HG02759 (cell line): Measurements from ENCODE around the gene LDOC1.
"Not testable (repeated sequence)": the region's sequence is repeated elsewhere in the genome, so short reads cannot be mapped to it uniquely, and the experiment has no call there.

Source experiments
- ATAC-seq: cut with Tn5 transposase; IDR thresholded peaks from one replicate; pipeline ENCODE4 v1.9.1; 2021; ENCODE audit warnings: mild to moderate bottlenecking, moderate library complexity; ENCODE audit not compliant: unreplicated experiment

LDOC1 gene

DNA sequence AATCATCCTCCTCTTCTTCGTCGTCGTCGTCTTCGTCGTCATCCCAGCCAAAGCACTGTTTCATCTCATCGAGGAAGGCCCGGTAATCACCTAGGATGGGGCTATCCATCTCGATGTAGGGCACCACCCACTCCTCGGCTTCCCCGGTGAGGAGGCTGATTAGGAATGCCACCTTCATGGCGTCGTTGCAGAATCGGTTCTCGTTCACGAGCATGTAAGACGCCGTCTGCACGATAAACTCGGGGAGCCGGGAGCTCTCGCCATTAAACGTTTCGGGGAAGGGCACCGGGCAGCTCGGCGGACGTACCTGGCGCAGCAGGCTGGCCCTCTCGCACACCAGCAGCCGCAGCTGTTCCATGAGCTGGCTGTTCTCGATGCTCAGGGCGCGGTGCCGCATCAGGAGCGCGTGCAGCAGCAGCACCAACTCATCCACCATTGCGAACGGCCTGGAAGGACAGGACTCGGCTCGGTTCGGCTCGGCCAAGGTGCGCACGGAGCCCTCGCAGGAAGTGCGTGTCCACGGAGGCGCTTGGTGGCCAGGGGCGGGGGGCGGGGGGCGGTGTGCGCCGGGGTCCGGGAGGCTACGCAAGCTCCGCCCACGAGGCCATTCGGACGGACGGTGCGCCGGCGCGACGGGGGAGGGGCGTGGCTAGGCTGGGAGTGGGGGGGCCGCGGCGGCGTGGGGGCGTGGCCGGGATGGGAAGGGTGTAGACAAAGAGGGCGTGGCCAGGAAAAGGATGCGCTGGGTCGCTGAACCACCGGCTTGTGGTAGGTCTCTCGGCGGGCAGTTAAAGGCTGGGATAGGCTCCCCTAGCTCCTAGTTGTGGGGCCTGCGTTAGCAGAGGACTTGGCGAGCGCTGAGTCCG, at the start of gene LDOC1:
Gene LDOC1 (minus strand): TSS at position 544 of the 866 bp plus-strand sequence. CDS start 108 bp downstream, at position 436.
- no peak for ATAC-seq

DNA sequence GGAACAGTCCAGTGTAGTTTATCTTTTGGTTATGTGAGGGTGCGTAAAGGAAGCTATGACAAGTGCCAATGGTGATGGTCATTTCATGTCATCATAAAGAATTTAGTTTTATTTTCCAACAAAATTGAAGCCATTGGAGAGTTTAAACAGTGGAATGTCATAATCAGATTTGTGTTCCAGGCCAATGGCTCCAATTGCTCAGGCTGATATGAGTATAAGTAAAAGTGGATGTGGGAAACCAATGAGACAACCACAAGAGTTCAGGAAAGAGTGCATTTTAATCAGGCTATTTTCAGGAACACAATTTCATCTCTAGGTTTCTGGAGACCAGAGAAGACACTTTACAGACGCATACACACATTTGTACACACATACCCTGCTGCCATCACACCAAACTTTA, 44.7 kb upstream of the LDOC1 start:
- no peak for ATAC-seq

DNA sequence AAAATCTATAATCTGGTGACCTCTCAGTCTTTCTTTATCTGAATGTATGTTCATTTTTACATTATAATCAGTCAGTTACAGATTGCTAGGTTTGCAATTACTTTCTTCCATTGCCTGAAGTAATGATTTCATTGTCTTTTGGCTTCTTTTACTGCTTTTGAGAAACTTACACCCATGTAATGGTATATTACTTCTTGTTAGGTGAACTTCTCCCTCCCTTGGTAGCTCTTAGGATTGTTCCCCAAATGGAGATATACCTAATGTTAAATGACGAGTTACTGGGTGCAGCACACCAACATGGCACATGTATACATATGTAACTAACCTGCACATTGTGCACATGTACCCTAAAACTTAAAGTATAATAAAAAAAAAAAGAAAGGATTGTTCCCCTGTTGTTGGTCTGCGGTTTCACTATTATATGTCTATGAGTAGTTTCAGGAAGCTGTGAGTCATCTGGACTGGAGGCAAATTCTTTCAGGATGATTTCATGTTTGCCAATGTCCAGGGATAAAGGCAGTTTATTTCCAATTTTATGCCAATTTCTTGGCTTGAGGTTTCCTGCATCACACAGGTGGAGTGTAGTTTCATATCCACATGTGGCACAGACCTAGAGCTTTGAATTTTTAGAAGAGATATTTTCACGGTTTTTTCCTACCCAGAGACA, 43.5 kb upstream of the LDOC1 start:
- no peak for ATAC-seq

DNA sequence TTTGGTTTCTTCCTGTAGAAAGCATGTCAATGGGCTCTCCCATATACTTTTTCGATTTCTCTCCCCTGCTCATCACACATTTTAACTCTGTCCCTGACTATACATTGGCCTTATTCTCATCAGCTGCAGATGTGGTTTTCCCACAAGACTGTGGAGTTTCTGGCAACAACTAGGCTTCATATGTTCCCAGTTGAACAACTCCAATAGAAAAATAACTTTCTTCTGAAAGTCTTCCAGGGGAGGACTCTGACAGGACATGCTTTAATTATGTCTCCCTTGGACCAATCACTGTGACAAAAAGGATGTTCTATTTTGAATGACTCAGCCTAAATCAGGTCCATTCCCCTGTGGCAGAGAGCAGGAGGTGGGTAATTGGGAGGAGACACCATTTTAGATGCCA, 37.3 kb upstream of the LDOC1 start:
- no peak for ATAC-seq

DNA sequence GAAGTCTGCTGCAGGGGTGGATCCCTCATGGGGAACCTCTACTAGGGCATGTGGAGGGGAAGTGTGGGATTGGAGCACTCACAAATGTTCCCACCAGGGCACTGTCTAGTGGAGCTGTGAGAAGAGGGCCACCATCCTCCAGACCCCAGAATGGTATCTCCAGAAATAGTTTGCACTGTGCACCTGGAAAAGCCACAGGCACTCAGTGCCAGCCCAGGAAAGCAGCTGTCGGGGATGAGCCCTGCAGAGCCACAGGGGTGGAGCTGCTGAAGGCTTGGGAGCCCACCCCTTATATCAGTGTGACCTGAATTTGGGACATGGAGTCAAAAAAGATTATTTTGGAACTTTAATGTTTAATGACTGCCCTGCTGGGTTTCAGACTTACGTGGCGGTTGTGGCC, 25.0 kb upstream of the LDOC1 start:
- ATAC-seq = no peak

DNA sequence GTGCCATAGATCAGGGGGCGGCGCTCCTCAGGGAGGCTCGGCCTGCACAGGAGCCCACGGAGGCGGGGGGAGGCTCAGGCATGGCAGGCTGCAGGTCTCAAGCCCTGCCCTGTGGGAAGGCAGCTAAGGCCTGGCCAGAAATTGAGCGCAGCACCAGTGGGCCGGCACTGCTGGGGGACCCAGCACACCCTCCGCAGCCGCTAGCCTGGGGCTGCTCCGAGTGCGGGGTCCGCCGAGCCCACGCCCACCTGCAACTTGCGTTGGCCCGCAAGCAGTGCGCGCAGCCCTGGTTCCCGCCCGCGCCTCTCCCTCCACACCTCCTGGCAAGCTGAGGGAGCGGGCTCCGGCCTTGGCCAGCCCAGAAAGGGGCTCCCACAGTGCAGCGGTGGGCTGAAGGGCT, 11.6 kb upstream of the LDOC1 start:
- not testable (repeated sequence) for ATAC-seq

DNA sequence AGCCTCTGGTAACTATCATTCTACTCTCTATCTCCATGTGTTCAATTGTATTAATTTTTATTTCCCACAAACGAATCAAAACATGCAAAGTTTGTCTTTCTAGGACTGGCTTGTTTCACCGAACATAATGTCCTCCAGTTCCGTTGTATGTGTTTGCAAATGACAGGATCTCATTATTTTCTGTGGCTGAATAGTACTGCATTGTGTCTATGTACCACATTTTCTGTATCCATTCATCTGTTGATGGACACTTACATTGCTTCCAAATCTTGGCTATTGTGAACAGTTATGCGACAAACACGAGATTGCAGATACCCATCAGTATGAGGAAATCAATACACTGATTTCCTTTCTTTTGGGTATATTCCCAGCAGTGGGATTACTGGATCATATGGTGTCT, 8.4 kb upstream of the LDOC1 start:
- no peak for ATAC-seq

DNA sequence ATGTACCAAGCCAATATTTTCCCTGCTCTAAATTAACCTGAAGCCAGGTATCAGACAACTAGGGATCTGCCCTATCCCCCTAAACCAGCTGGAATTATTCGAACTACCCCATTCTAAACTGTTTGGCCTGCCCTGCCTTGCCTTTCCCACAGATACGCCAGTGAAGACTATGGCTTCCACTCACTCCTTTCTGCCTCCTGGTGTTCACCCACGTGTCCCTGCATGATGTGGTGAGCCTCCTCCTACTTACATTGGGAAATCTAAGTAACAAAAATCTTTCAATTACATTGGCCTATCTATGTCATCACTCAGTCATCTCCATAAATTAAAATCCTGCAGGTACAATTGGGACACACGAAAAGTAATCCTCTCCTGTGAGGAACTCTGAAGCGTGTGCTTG, 6.1 kb upstream of the LDOC1 start:
- ATAC-seq = no peak

DNA sequence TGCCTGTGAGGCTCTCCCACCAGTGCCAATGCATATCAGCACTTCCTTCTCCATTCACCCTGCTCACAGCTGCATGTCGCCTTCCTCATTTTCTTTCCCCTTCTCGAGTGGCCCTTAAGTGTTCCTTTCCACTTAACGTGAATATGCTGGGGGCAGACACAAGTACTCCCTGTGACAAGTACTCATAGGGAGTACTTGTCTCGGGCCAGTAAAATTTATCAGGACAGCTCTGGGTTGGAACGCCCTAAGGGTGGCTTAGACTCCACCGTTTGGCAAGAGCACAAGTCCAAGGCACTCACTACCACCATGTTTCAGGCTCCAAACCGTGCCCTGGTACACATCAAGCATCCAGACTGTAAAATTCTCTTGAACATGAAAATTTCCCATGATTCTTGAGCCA, 3.9 kb upstream of the LDOC1 start:
- no peak for ATAC-seq

DNA sequence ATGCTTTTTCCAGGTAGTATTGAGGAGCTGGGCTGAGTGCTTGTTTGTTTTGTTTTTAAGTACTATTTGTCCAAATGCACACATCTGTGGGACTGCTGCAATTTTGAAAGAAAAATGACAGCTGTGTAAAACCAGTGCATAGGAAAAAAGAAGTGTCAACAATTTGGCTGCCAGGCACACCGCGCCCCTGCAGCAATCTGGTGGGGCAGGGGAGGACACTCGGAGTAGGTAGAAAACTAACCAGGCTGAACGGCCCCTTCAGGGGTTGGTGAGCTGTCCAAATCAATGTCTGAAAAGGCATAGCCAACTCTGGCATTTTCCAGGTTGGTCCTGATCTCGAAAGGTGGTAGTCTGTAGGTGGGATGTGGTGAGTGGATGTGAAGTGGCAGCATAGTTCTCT, 1.1 kb downstream of the LDOC1 start:
- no peak for ATAC-seq

DNA sequence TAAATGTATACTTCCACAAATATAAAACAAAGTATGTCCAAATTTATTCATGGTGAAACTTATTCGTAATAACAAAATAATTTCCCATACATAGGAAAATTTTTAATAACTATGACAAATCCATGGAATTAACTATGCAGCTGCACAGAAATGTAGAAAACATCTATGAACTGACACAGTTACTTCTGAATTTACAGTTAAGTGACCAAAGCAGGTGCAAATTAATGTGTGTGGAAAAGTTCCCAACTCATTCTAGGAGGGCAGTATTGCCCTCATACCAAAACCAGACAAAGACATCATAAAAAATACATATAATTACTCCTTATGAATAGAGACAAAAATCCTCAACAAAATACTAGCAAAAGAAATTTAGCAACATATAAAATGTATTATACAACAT, 12.5 kb downstream of the LDOC1 start:
- ATAC-seq = no peak

DNA sequence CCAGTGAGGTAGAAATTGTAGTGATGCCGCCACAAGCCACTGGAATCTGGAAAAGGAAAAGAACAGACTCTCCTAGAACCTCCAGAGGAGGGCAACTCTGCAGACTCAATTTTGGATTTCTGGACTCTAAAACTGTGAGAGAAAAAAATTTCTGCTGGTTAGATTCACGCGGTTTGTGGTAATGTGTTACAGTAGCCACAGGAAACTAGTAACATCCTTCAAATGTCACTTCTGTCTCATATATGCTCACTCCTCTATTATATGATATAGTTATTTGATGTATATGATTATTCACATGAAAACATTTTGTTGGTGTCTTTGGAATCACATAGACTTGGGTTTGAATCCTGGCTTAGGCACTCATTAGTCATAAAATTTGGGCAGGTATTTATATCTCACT, 18.8 kb downstream of the LDOC1 start:
- no peak for ATAC-seq

DNA sequence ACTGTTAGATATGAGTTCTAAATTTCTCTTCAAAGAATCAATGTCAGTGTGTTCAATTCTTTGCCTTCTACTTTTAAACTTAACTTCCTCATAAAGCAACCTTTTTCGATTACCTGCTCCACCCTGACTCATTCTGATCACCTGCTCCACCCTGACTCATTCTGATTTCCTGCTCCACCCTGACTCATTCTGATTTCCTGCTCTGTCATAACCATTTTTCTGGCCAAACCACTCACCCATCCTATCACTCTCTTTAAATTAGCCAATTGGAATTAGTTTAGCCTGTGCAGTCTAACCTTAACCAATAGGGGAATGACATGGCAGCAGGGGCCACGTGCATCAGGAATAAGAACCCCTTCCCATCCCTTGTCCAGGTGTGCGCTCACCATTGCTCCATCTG, 21.7 kb downstream of the LDOC1 start:
- ATAC-seq = not testable (repeated sequence)

DNA sequence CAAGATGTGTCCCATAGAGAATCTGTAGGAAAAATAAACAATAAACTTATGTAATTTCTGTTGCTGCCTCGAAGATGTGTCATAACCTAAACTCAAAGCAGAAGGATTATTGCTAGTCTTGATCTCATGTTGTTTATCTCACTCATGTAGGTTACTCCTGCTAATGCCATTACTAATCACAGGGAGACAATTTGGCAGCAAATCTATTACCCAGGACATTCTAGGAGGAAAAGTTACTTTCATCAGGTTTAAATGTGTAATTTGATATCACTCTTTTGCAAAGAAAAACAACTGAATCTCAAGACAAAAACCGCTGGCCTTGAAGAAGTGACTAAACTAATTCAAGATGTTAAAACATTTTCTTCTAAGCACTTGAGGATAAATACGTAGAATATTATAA, 34.0 kb downstream of the LDOC1 start:
- no peak for ATAC-seq

DNA sequence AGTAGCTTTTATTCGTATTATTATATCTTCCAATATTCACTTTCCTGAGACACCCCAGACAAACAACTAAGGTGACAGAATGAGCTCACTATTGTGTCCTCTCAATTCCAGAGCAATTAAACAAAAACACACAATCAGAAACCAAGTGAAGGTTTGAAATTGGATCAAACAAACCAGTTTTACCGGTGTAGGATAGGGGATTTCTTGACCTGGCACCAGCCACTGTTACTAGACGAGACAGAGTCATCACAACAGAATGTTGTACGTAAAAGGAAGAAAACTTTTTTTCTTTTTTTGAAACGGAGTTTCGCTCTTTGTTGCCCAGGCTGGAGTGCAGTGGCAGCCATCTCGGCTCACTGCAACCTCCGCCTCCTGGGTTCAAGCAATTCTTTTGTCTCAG, 43.7 kb downstream of the LDOC1 start:
- ATAC-seq = no peak

DNA sequence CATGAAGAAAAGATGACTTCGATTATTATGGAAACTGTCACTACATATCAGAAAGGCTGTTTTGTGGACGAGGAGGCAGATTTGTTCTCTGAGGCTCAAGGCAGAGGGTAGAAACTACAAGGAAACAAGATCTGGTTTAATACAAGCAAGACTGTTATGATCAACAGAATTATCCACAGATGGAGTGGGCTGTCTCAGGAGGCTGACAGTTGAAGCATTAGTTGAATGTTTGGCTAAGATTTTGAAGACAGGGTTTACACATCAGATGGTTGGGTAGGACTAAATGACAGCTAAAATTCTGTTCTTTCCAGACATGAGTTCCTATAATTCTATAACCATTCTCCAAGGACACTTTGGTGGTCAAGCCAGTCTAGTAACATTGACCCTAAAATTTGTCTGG, 49.8 kb downstream of the LDOC1 start:
- no peak for ATAC-seq
